ENCODE results near the gene PTCH2. TPM values are rescaled to one million over a fixed set of nuclear protein-coding genes. Genes with fewer than 3 reads are reported as not detected.

Gene PTCH2
- total RNA-seq, 1 experiment from 2014 or later, result 0.79 TPM

DNA sequence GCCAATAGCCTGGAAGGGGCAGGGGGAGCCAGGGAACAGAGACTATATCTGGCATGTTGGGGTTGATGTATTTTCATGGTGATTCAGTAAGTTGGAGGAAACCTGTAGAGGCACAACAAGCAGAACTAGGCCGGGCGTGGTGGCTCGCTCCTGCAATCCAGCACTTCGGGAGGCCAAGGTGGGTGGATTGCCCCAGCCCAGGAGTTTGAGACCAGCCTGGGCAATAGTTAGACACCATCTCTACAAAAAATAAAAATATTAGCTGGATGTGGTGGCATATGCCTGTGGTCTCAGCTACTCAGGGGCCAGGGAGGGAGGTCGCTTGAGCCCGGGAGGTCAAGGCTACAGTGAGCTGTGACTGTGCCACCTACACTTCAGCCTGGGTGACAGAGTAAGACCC lies 10.1 kb upstream of the PTCH2 start:
- Histone ChIP-seq H3K4ac (ENCODE audit: low read depth, low read length) (no peak overlapping the region), H2AFZ (ENCODE audit: low read length) (no peak overlapping the region), H2BK120ac (ENCODE audit: low read depth, low read length, poor library complexity, severe bottlenecking) (no peak overlapping the region), H4K20me1 (ENCODE audit: control insufficient read depth, insufficient read depth, insufficient read length) (no peaks in the 10 kb centered on the region), H3K9ac (ENCODE audit: extremely low read depth, insufficient read length, low read length) (no peak overlapping the region), H3K23ac (ENCODE audit: insufficient read length, low read depth, low read length) (no peak overlapping the region), H2BK15ac (ENCODE audit: low read depth, low read length) (no peak overlapping the region), H3K4me1 (ENCODE audit: insufficient read depth, low read length) (no peaks in the 10 kb centered on the region), H2BK5ac (ENCODE audit: insufficient read length, low read length) (no peak overlapping the region), H3K4me2 (ENCODE audit: insufficient read depth, insufficient read length, low read length) (no peak overlapping the region), H3K27ac (ENCODE audit: insufficient read length, low read depth, low read length) (no peak overlapping the region), H3K18ac (ENCODE audit: insufficient read length, low read depth, low read length) (no peak overlapping the region), H2AK5ac (ENCODE audit: insufficient read length, low read length) (no peak overlapping the region), H3K56ac (ENCODE audit: insufficient read length, low read depth, low read length) (no peak overlapping the region), H2BK20ac (ENCODE audit: low read depth, low read length, poor library complexity, severe bottlenecking) (no peak overlapping the region), H3K79me1 (ENCODE audit: insufficient read depth, low read depth, low read length, poor library complexity, severe bottlenecking) (no peaks in the 10 kb centered on the region), H3T11ph (ENCODE audit: low read length) (no peak overlapping the region), H3K14ac (ENCODE audit: insufficient read depth, low read length) (no peak overlapping the region), H4K8ac (replicated peaks; ENCODE audit: insufficient read length, low read depth, low read length) (no peak overlapping the region), H4K5ac (ENCODE audit: insufficient read length, low read depth, low read length) (no peak overlapping the region), H3K23me2 (ENCODE audit: insufficient read length, low read depth, low read length, poor library complexity, severe bottlenecking) (no peaks in the 10 kb centered on the region), H4K91ac (ENCODE audit: insufficient read length, low read depth, low read length) (no peak overlapping the region), H3K79me2 (ENCODE audit: insufficient read depth, low read length) (no peaks in the 10 kb centered on the region), H3K27me3 (ENCODE audit: insufficient read depth, low read length) (no peaks in the 10 kb centered on the region), H2BK12ac (ENCODE audit: insufficient read length, low read depth, low read length) (no peak overlapping the region), H3K9me3 (ENCODE audit: control insufficient read depth, low read depth, low read length) (no peaks in the 10 kb centered on the region)
- peaks cover 0 to 13% (median 5%) of the 10 kb centered on the region in 3 experiments; a peak in 4 of 7 replicates for H3K36me3 Mint-ChIP-seq (ENCODE audit: insufficient read depth in 1 of 3, low read depth in 3 of 3)
- H3K4me3 Mint-ChIP-seq, result no peak overlapping the region; a peak in 1 of 5 replicates
- TF ChIP-seq, protein P1, sequence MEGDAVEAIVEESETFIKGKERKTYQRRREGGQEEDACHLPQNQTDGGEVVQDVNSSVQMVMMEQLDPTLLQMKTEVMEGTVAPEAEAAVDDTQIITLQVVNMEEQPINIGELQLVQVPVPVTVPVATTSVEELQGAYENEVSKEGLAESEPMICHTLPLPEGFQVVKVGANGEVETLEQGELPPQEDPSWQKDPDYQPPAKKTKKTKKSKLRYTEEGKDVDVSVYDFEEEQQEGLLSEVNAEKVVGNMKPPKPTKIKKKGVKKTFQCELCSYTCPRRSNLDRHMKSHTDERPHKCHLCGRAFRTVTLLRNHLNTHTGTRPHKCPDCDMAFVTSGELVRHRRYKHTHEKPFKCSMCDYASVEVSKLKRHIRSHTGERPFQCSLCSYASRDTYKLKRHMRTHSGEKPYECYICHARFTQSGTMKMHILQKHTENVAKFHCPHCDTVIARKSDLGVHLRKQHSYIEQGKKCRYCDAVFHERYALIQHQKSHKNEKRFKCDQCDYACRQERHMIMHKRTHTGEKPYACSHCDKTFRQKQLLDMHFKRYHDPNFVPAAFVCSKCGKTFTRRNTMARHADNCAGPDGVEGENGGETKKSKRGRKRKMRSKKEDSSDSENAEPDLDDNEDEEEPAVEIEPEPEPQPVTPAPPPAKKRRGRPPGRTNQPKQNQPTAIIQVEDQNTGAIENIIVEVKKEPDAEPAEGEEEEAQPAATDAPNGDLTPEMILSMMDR (conservative IDR thresholded peaks at IDR 0.05), result no peak
- H3K27ac Mint-ChIP-seq, result no peak overlapping the region
- H3K4me1 Mint-ChIP-seq, result peaks cover 7 to 14% of the 10 kb centered on the region in 2 experiments; a peak in 3 of 4 replicates
- DNase-seq, result no peak
- no peaks in the 10 kb centered on the region for H3K27me3 Mint-ChIP-seq (ENCODE audit: low read depth)
- WGBS (ENCODE audit: extremely low coverage, insufficient read length, low lambda C conversion rate), result no CpG with 5 or more reads among the region's 6 CpGs
- H3K9me3 Mint-ChIP-seq, result no peaks in the 10 kb centered on the region
